Ascending aorta (tissue), 2 donors: ENCODE data around the gene MYL10. TPM values are rescaled to one million over a fixed set of nuclear protein-coding genes. Genes with fewer than 3 reads are reported as not detected.

ENCODE experiments used
- DNase-seq, 2 donors: peaks; one replicate each; pipeline ENCODE4 v3.0.0-alpha.2; 2019; ENCODE audit warnings: low spot score in 2 of 2
- H3K27ac ChIP-seq, 2 donors: fragments of 200-600 bp; sonication (generic); one replicate each; pipeline ENCODE4 v1.5.1; 2016 to 2017; ENCODE audit warnings: mild to moderate bottlenecking in 1 of 2
- H3K27me3 ChIP-seq: fragments of 200-600 bp; sonication (generic); one replicate; pipeline ENCODE4 v1.5.1; 2017
- H3K36me3 ChIP-seq, 2 donors: fragments of 200-600 bp; sonication (generic); one replicate each; pipeline ENCODE4 v1.5.1; 2016
- H3K4me1 ChIP-seq, 2 donors: fragments of 200-600 bp; sonication (generic); one replicate each; pipeline ENCODE4 v1.5.1; 2016 to 2017; ENCODE audit warnings: mild to moderate bottlenecking in 1 of 2
- H3K4me3 ChIP-seq, 2 donors: fragments of 200-600 bp; sonication (generic); one replicate each; pipeline ENCODE4 v1.5.1; 2016 to 2017; ENCODE audit warnings: mild to moderate bottlenecking in 1 of 2
- H3K9me3 ChIP-seq, 2 donors: fragments of 200-600 bp; sonication (generic); one replicate each; pipeline ENCODE4 v1.5.1; 2016
- CTCF ChIP-seq, 3 experiments: fragments of 200-600 bp in 2 of 3; fragments of 450-650 bp in 1 of 3; sonication (generic) in 2 of 3; IDR thresholded peaks; one replicate each; pipeline ENCODE4 v1.5.1; 2016 to 2019; ENCODE audit warnings: antibody characterized with exemption in 3 of 3, mild to moderate bottlenecking in 1 of 3, moderate library complexity in 1 of 3
- intact Hi-C: fragments of 100-400 bp; cut with DNase I; formaldehyde crosslinking; loops from one replicate; pipeline ENCODE4 v1.15.1; 2023
- total RNA-seq: library from RNA; depleted of rRNA; stranded (reverse); fragments of >200 nt; gene quantifications from one replicate; pipeline ENCODE4 v1.1.0, GENCODE V29; 2016

MYL10 gene
- total RNA-seq, 1 donor from 2014 or later: not detected

- Histone ChIP-seq H3K9me3 (no peaks in the 10 kb centered on the region), H3K27ac (no peak overlapping the region), H3K4me1 (no peaks in the 10 kb centered on the region), H3K36me3 (no peaks in the 10 kb centered on the region), H3K27me3 (no peaks in the 10 kb centered on the region), H3K4me3 (no peak overlapping the region)
- peak in 1 of 2 donors; percentile 37 for DNase-seq
- intact Hi-C loops: no loop called here
- no peak for TF ChIP-seq CTCF (IDR thresholded peaks at IDR 0.05)
These were observed 42.8 kb downstream of the MYL10 start for GRCh38 chr7:101586078-101586905.

- Histone ChIP-seq H3K9me3 (no peaks in the 10 kb centered on the region), H3K4me3 (no peak overlapping the region), H3K4me1 (no peaks in the 10 kb centered on the region), H3K27me3 (no peaks in the 10 kb centered on the region), H3K27ac (no peak overlapping the region), H3K36me3 (no peaks in the 10 kb centered on the region)
- intact Hi-C loops: no loop called here
- no peak for TF ChIP-seq CTCF (IDR thresholded peaks at IDR 0.05)
- DNase-seq: no peak
These were observed 46.1 kb downstream of the MYL10 start for GRCh38 chr7:101582971-101583370.

- H3K27me3 ChIP-seq: no peaks in the 10 kb centered on the region
- intact Hi-C loops: no loop called here
- H3K9me3 ChIP-seq: no peaks in the 10 kb centered on the region
- no peak for TF ChIP-seq CTCF (IDR thresholded peaks at IDR 0.05)
- H3K4me3 ChIP-seq: no peak overlapping the region
- H3K4me1 ChIP-seq: no peaks in the 10 kb centered on the region
- no peaks in the 10 kb centered on the region for H3K36me3 ChIP-seq
- DNase-seq: peak in 1 of 2 donors; percentile 15
- H3K27ac ChIP-seq: no peak overlapping the region
These were observed 47.2 kb downstream of the MYL10 start for GRCh38 chr7:101581891-101582290.

DNA sequence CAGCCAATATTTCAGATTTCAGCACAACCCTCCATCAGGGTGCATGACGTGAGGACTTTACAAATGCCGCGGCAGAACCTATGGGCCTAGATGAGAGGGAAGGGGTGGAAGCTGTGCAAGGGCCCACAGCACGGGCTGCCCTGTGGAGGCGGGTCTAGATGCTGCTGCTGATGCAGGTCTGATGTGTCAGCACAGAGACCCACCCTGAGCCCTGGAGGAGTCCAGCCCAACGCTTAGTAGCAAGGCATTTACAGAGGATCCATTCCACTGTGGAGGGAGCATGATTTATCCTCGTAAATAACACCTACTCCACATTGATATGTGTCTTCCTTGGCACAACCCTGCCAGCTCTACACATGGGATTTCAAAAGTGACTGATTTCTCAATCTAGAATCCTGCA lies 48.5 kb downstream of the MYL10 start:
- peak in 1 of 2 donors; percentile 50 for DNase-seq
- no peaks in the 10 kb centered on the region for H3K27me3 ChIP-seq
- no peaks in the 10 kb centered on the region for H3K4me1 ChIP-seq
- no peaks in the 10 kb centered on the region for H3K36me3 ChIP-seq
- no peak overlapping the region for H3K4me3 ChIP-seq
- H3K27ac ChIP-seq: no peak overlapping the region
- H3K9me3 ChIP-seq: no peaks in the 10 kb centered on the region
- intact Hi-C loops: no loop called here
- TF ChIP-seq CTCF (IDR thresholded peaks at IDR 0.05): no peak

- H3K36me3 ChIP-seq: no peaks in the 10 kb centered on the region
- no peak overlapping the region for H3K27ac ChIP-seq
- H3K9me3 ChIP-seq: no peaks in the 10 kb centered on the region
- no peaks in the 10 kb centered on the region for H3K27me3 ChIP-seq
- H3K4me1 ChIP-seq: no peaks in the 10 kb centered on the region
- no peak for TF ChIP-seq CTCF (IDR thresholded peaks at IDR 0.05)
- intact Hi-C loops: no loop called here
- no peak for DNase-seq
- no peak overlapping the region for H3K4me3 ChIP-seq
These were observed 50.5 kb downstream of the MYL10 start for GRCh38 chr7:101578552-101578951.
